Left kidney (tissue), 2 donors: Measurements from ENCODE around the gene PLEKHG1. TPM values are rescaled to one million over a fixed set of nuclear protein-coding genes. Genes with fewer than 3 reads are reported as not detected.

ENCODE experiments used
- DNase-seq: peaks from one replicate; pipeline ENCODE4 v3.0.0-alpha.2; 2013
- polyA plus RNA-seq: library from polyadenylated mRNA; unstranded; fragments of 120-200 nt; gene quantifications from one replicate; pipeline ENCODE4 v1.2.1, GENCODE V29; 2013; ENCODE audit not compliant: insufficient read length

Gene PLEKHG1
- polyA plus RNA-seq, 1 donor: 40.4 TPM

DNA sequence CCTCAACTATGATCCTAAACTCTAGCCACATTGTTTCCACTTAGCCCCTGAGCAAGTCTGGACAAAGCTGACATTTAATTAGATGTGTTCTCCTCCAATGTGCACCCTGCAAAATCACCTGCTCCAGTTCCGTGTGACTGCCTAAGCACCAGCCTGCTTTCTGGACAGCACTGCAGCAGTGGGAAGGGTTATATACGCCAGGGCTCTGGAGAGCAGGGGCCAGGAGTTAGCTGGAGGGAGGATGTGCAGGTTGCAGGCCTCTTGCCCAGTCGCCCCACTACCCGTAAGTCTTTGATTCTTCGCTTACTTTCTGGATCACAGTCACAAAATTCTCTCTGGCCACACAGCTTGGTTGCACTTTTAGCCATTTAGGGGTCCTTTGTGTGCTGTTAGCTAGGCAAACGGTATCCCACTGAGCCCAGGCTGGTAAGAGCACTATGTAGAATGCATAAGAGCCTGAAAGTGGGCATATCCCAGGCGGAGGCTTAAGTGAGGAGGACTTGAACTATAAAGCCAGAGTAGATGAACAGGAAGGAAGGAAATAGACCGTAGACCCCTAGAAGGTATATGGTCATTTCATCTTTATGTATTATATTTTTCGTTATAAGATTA lies 10.7 kb upstream of the PLEKHG1 start:
- no peak for DNase-seq

DNA sequence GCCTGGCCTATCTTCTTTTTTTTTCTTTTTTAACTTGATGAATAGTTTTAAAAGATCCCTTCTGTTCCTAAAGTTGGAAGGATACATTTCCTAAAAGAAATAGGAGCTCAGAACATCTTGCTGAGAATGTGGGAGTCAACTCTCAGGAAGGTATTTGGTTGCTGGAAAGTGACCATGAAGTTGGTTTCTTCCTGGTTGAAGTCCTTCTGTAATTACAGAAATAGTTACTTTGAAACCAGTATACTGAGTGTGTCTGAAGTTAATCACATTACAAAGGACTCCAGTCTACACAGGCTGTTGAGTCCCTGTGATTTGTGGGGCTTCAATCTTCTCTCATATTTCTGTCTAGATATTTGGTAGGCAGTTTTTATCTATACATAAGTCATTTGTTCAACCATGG lies 9.8 kb upstream of the PLEKHG1 start:
- no peak for DNase-seq

DNA sequence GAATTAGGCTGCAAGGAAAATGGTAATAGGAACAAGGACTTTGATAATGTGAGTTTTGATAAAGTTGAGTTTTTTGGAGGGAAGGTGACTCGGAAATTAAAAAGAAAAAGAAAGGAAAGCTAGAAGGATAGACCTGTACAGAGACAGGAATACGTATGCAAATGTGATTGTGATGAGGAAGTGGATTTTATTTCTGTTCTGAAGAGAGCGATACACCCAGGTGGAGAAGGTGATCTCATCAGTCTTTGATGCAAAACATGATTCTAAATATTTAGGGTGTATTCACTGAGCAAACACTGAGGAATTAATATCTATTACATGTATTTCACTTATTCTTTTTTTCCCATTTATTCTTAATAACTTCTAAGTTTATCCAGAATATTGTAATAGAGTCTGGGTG lies 9.2 kb upstream of the PLEKHG1 start:
- DNase-seq: no peak

DNA sequence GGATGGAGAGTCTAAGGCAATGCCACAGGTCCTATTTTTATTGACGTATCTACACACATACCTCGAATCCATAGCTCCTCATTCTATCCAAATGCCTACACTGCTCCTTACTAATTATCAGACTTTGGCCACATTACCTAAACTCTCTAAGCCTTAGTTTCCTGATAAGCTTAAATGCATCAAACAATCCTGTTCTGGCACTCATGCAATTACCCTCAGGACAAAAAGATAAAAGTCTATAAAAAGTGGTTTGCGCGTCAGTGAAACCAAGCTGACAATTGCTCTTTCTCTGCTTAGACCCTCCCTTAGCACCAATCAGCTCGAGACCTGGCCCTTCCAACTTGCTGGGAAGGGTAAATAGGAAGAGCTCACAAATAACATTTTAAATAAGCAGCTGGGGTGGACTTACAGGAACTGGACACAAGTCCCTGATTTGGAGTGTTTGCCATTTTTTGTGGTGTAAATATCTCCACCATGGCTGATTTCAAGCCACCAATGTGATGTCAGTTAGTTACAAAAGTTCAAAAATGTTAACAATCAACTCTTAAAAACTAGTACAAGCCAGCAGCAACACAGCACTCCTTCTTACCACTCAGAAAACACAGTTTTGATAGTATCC lies 7.2 kb upstream of the PLEKHG1 start:
- DNase-seq: no peak

DNA sequence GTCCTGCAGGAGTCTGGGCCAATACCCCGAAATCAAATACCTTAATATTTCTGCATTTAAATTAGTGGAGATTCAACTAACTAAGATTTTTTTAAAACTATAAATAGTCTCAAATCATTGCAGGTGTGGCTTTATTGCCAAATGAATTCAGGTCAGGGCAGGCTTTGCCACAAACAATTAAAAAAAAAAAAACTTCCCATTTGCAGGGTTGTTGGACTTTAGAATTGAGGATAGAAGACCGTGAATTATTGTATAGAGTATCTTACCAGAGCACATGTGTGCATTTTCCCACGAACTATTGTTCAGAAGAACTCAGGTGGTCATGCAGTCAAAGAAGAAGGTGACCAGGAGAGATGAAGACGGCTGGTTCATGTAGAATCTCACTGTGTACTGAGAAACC lies 6.6 kb upstream of the PLEKHG1 start:
- no peak for DNase-seq

DNA sequence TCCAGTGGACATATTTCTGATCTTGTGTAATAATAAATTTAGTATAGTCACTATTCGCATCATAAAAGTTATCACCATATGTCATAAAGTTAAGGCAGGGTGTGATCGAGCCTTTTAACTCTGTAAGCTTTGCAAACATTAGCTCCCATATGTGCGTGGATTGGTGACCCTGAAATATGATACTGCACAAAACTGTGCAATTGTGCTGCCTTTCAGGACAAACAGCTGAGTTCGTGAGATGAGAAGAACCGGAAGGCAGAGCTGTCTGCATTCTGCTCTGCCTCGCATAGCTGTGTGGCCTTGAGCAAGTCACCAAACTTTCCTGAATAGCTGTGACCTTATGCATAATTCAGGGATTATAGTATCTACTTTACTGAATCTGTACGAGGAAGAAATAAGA lies 3.2 kb upstream of the PLEKHG1 start:
- DNase-seq: no peak

DNA sequence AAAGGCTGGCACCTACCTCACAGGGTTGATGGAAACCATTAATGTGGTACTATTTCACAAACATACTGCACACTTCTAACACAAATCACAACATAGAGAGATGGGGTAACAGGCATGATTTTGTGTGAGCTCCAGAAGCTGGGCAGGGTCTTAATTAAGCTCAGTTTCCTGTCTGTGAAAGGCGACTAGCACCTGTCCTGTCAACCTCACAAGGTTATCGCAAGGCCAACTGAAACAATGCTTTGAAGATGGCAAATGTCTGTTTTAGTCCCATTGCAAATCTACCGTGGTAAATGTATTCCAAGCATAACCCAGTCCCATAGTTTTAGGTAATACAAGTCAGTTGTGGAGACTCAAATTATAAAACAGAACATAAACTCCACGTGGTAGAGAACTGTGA lies 1.3 kb upstream of the PLEKHG1 start:
- DNase-seq: no peak

DNA sequence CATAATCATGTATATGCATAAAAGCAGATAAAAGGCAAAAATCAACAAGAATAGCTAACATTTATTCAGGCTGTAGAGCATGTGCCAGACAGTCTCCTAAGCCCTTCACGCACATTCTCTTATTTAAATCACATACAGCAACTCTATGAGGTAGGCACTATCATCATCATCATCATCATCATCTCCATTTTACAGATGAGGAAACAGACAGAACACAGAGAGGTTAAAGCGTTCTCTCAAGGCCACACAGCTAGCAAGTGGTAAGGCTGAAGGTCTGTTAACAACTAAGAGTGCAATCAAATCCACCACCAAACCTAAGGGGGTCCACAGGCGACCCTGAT lies 857 bp upstream of the PLEKHG1 start:
- DNase-seq: no peak

DNA sequence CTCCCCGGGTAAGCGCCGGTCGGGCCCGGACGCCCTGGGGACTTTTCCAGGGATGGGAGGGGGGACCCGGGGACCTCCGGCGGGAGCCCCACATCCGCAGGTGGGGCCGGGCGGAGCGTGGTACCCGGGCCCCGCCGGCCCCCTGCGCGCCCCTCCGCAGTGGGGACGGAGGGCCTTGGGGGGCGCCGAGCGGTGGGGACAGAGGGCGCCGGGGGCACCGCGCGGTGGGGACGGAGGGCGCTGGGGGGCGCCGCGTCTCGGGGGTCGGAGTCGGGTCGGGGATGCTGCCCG lies 270 bp downstream of the PLEKHG1 start:
- no peak for DNase-seq

DNA sequence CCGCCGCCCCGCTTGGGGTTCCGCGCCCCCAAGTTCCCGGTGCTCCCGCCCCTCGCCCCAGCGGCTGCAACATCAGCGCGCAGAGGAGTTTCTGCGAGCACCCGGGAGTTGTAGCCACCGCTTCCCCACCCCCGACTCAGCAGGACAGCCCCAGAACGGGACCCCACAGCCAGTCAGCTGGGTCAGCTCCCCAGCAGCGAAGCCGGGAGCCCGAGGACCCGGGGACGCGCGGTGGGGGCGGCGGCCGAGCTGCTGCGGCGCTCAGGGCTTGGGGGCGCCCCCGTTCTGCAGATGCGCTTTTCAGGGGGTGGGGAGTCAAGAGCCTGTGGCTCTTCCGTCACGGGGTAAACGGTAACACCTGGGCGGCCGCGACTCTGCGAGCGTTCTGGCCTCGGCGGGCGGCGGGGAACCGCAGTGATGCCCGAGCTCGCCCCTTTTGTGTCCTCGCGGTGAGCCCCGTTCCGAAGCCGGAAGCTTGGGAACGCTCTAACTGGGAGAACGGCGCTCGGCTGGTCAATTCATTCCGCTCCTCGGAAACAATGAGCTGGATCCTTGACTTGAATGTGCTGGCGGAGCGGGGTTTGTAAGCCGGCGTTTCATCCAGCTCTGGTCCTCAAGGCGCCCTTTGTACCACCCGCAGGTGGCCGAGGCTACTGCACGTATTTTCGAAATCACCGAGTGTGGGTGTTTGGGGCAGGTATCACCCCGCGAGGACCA lies 774 bp downstream of the PLEKHG1 start:
- peak; percentile 78 for DNase-seq

DNA sequence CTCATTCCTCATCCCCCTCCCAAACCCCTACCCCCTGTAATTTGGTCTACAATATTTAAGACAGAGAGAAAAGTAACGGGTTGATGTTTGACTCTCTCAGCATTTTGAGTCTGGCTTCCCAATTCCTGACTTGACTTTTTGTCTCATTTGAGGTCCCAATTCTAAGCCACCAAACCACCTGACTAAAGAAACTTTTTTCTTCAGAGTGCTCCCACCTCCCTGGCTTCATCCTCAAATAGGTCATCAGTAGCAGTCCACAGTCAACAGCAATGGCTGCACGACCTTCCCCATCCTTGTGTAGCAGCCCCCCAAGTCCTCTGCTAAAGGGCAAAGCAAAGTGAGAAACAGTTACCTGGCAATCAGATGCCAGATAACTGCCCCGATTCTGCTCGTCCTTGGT lies 1.8 kb downstream of the PLEKHG1 start:
- no peak for DNase-seq

DNA sequence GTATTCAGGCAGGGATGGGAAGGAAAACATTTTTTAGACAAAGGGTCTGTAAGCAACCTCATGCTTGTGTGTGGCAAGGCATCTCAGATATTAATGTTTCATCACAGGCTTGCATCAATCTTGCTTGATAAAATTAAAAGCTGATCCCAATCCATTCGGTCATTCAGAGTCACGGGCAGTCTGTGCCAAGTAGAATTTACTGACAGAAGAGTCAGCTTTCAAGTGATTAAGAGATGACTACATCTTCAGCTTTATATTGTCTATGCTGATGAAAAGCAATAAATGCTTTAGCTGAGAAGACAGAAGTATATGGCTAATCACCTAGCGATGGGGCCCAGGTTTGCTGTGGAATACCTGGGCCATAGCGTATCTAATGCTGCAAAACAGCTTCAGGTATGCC lies 3.5 kb downstream of the PLEKHG1 start:
- no peak for DNase-seq

DNA sequence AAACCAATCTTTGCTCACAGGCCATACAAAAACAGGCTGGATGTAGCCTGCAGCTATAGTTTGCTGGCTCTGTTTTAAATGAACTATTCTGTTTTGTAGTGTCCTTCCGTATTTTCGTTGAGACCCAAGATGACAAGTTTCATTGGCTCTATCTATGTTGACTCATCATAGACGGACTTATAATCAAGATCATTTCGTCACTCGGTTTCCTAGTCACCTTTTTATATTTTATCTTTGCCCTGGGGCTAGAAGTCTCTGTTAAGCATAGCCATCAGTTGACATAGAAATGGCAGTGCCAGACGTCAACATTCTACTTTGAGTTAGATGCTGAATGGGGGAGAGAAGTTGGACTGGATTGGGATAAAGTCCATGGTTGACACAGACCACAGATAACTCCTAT lies 4.8 kb downstream of the PLEKHG1 start:
- no peak for DNase-seq

DNA sequence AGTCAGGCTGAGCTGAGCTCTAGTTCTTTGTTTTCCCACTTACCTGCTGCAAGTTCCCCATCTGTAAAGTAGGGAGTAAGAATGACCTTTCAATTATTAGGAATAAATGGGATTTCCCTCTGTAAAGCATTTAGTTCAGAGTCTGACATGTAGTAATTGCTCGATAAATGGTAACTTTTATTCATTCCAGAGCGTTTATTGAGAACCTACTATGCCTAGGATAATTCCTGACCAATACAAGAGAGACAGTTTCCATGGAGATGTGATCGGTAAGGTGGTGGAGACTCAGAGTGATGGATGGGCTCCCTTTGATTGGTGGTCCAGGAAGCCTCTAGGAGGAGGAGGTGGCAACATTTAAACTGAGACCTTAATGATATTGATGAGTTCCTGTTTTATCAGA lies 5.6 kb downstream of the PLEKHG1 start:
- DNase-seq: no peak

DNA sequence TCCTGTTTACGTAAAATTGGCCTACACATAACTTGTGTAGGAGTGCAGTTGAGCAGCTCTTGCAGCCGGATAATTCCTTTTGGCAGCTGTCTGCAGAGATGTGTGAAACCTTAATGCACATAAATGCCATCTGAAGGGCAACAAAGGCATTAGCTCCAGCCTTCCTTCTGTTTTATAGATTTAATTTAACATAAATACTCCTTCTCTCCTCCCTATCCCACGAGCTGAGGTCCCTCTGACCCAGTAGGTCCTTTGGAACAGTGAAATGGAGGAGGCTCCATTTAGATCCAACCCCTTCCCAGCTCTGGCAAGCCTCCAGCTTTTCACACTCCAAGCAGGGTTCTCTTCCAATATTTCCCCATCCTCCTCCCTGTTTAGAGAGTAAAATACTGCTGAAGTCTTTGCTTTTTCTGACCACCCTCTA lies 6.5 kb downstream of the PLEKHG1 start:
- peak; percentile 75 for DNase-seq

DNA sequence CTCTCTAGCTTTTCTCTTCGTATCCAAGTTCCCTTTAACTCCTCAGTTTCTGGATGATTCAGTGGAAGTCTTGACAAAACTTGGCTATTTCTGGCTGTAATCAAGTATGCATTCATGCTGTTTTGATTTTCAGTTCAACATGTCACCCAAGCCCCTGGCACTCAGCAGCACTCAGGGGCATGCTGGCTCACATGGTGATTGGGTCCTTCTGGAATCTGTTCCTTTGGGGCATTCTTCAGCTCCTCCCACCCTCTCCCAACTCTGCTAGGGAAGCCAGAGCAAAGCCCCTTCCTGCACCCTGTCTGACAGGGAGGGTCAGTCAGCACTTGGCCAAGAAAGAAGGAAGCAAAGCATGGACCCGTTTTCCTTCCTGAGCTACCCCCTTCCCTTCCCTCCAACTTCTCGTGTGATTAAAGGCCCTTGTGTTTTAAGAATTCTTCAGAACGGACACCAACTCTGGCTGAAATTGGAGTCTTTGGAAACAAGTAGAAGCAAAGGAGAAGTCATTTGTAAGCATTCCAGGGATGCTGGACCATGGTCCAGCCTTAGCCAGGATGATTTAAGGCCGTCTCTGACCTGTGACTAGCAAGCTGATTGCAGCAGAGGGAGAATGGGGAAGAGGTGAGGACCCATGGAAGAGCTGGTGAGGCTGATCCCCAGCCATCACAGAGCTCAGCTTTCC lies 7.1 kb downstream of the PLEKHG1 start:
- DNase-seq: no peak

DNA sequence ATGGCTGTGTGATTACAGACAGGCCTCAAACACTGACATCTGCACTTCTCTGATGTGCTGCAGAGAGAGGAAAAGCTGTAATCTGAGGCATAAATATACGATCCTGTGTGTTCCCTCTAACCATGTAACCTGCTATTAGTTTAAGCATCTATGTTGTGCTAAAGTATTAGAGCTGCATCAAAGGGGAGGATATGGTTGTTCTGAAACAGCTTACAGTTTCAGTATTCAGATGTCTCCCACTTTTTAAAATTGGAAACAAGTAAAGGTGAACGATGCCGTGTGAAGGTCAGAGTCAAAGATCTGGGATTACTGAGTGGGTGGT lies 7.6 kb downstream of the PLEKHG1 start:
- no peak for DNase-seq

DNA sequence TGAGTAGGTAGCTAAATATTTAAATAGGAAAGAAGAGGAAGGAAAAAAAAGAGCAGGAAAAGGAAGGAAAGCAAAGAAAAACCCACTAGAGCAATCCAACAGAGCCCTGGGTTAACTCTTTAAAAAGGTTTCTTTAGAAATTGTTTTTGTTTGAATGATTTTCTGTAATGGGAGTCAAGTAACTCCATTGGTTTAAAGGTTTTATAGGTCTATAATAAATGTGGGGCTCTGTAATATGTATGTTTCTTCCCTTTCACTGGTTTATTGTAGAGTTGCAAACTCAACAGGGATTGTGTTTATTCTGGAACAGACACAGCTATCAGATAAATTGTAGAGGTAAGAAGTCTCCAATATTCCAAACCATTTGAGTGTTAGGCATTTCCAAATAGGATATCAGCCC lies 10.9 kb downstream of the PLEKHG1 start:
- no peak for DNase-seq

DNA sequence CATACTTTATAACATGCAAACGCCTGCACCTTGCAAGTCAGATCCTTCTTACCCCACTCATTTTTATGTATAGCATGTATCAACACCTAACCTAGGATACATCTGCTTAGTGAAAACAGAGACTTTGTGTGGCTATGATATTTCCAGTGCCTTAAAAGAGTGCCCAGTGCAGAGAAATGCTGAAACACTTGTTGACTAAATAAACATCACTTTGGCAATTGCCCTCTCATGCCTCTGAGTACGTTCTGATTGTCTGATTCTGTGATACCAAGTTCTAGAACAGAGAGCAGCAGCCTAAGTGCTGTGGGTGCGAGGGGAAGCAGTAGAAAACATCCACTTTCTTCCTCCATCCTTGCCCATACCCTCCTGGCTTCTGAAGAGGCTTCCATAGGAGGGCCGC lies 13.6 kb downstream of the PLEKHG1 start:
- no peak for DNase-seq

DNA sequence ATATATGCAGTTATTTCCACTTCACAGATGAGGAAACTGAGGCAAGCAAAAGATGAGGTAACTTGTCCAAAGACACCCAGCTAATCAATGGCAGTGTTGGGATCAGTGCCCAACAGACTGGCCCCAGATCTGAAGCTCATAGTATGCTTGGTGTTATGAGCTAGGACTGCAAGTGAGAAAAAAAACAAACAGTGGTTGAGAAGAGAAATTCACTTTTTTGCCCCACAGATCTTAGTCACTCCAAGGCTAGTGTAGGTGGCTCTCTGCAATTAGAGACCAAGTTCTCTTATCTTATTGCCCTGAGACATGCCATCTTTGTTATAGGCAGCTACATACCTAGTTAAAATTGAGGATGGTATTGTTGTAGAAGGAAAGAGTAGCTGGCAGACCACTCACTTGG lies 16.3 kb downstream of the PLEKHG1 start:
- DNase-seq: no peak

DNA sequence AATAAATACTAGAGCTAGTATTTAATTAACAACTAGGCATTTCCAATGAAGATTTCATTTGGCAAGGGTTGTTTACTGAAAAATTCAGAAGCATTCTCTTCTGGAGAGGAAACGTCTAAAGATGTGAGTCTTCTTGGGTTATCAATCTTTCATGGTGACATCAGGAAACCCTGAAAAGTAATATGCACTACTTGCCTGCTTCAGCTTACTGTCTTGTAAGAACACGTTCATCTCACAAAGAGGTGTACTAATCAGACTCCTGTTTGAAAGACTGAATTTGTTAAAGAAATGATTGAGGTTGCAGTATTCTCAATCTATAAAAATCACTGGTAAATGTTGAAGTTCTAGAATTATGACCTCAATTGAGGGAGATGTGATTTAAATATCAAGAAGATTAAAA lies 16.9 kb downstream of the PLEKHG1 start:
- DNase-seq: no peak

DNA sequence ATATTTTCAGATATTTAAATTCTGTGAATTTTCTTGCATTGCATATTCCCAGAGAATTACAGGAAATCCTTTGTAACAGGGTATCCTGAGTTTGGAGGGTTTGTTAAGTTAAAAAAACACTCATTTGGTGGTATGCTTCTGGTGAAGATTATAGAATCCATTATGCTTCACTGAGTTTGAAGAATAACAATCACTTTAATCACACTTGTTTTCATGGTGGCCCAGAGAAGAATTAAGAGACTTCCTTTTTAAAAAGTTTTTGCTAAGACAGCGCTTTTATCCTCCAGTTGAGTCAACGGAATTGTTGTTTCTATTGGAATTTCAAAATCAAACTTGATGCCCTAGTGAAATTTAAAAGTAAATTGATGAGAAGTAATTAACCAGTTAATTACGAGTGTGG lies 17.4 kb downstream of the PLEKHG1 start:
- no peak for DNase-seq

DNA sequence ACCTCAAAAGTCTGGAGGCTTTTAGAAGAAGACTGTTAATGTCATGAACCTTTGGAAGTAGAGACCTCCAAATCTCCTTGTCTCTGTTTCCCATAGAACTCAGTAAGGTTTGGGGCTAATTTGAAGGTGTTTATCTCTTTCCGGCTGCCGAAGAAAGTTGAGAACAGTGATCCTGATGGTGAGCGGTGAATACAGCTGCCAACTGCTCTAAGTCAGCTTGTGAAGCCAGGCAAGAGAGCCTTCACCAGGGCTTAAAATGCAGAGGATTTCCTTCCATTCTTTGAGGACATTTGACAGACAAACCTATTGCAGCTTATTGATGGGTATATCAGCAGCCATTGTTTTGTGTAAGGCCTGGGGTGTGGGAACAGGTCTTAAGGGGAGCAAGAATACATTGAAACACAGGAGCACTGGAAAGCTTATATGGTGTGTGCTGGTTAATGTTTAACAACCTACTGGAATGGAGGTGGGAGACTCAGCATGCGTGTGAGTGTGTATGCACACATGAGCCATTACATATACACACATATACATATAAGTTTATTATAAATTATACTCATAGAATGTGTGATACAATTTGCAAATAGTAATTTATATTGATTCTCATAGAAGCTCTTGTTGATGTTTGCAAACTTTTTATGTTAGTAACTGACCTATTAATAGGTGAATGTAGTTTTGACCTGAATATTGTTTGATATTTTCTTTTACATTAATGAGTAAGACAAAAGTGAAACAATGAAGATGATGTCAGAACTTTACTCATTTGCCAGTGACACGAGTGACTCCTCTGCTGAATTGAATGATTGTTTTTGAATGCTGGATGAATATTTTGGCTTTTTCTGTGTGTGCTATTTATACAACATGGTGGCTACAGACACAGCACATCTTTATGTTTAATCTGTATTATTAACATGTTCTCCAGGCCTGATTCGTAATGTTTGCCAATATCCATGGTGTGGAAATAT lies 18.1 kb downstream of the PLEKHG1 start:
- no peak for DNase-seq
